DMS 273 (cell line): ENCODE results near the gene ZMIZ1.
"Not testable (repeated sequence)": the region's sequence is repeated elsewhere in the genome, so short reads cannot be mapped to it uniquely, and the experiment has no call there.

Source experiments
- DNase-seq: peaks from one replicate; lab custom pipeline; 2025; ENCODE audit not compliant: unreplicated experiment; lab: John Stamatoyannopoulos, UW

ZMIZ1 gene

GRCh38 chr10:79277579-79278269, 209.0 kb downstream of the ZMIZ1 start:
- no peak for DNase-seq

GRCh38 chr10:79279047-79279446, 210.3 kb downstream of the ZMIZ1 start:
- not testable (repeated sequence) for DNase-seq

GRCh38 chr10:79280956-79281355, 212.2 kb downstream of the ZMIZ1 start:
- no peak for DNase-seq

GRCh38 chr10:79282388-79282787, 213.6 kb downstream of the ZMIZ1 start:
- DNase-seq: no peak

- no peak for DNase-seq
Observed at GRCh38 chr10:79283616-79284015, 214.8 kb downstream of the ZMIZ1 start.

- DNase-seq: no peak
Observed at GRCh38 chr10:79284158-79284871, 215.5 kb downstream of the ZMIZ1 start.

- peak; percentile 24 for DNase-seq
Observed at GRCh38 chr10:79285315-79286197, 216.8 kb downstream of the ZMIZ1 start.

- DNase-seq: peak; percentile 83
Observed at GRCh38 chr10:79286318-79286951, 217.7 kb downstream of the ZMIZ1 start.

- no peak for DNase-seq
Observed at GRCh38 chr10:79287973-79288723, 219.4 kb downstream of the ZMIZ1 start.

- DNase-seq: no peak
Observed at GRCh38 chr10:79289801-79290200, 221.0 kb downstream of the ZMIZ1 start.

- no peak for DNase-seq
Observed at GRCh38 chr10:79292026-79292766, 223.4 kb downstream of the ZMIZ1 start.

GRCh38 chr10:79292891-79293746, 224.4 kb downstream of the ZMIZ1 start:
- peak; percentile 47 for DNase-seq

GRCh38 chr10:79293841-79294581, 225.2 kb downstream of the ZMIZ1 start:
- DNase-seq: no peak

GRCh38 chr10:79295563-79295962, 226.8 kb downstream of the ZMIZ1 start:
- DNase-seq: no peak

- DNase-seq: no peak
Observed at GRCh38 chr10:79296431-79296830, 227.7 kb downstream of the ZMIZ1 start.

- DNase-seq: no peak
Observed at GRCh38 chr10:79298403-79299244, 229.9 kb downstream of the ZMIZ1 start.
